Choroid plexus epithelial cell (primary cell): ENCODE data around the gene NOP58.

ENCODE experiments used
- DNase-seq: peaks from one replicate; pipeline ENCODE4 v3.0.0-alpha.2; 2010; ENCODE audit warnings: low read depth
- H3K4me3 ChIP-seq: 2 replicates; pipeline ENCODE4 v1.5.1; 2011; ENCODE audit warnings: low read depth, mild to moderate bottlenecking, control low read depth, low read length, moderate library complexity
- CTCF ChIP-seq: conservative IDR thresholded peaks from 2 replicates; pipeline ENCODE4 v1.5.1; 2011; ENCODE audit warnings: low read depth, mild to moderate bottlenecking, control low read depth, inconsistent platforms, low read length, moderate library complexity

The NOP58 gene

DNA sequence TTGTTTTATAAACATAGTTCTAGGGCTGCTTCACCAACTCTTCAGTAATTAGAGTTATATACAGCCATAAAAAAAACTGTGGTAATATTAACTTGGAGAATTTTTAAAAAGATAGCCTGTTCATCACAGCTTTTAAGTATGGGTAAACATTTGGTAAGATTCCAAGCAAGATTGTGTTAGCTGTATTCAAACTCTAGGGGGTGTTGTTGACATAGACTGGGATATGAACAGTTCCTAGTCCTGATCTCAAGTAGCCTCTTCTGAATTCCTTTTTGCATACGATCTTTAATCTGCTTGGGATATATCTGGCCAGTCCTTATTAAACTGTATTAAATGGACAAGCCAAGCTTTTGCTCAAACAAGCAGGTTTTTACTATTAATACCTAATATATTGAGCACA lies 13.4 kb downstream of the NOP58 start:
- DNase-seq: peak; percentile 92
- H3K4me3 ChIP-seq: no peak overlapping the region
- TF ChIP-seq CTCF: peak; percentile 70

DNA sequence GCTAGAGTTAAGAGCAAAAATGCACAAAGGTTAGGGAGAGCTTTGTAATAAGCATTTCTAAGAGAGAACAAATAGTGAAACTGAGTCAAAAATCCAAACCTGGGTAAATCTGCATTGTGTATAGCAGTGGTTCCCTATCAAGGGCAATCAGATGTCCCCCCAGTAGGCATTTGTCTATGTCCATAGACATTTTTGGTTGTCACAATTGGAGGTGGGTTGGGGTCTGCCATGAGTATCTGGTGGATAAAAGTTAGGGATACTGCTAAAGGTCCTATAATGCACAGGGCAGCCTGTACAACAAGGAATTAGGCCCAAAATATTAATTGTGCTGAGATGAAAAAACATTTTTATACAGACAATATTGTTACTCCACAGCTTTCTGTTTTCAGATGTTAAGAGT lies 21.0 kb downstream of the NOP58 start:
- no peak overlapping the region for H3K4me3 ChIP-seq
- TF ChIP-seq CTCF: no peak
- DNase-seq: no peak

- no peak for DNase-seq
- TF ChIP-seq CTCF: no peak
Measured at GRCh38 chr2:202289394-202290204, 24.0 kb downstream of the NOP58 start.

DNA sequence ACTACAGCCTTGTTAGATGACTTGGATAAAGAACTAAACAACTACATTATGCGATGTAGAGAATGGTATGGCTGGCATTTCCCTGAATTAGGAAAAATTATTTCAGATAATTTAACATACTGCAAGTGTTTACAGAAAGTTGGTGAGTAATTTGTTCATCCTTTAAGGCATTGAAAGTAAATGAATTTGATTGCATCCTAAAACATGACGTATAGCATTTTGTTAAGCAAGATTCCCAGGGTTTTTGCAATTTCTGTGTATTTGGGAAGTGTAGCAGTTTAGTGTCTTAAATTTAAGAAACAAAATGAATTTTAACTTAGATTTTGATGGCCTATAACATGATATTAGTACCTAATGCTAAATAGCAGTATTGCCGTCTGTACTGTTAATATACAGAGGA lies 24.8 kb downstream of the NOP58 start:
- DNase-seq: no peak
- no peak for TF ChIP-seq CTCF
- no peak overlapping the region for H3K4me3 ChIP-seq

More at GRCh38 chr2:202289394-202290204, 24.0 kb downstream of the NOP58 start:
- H3K4me3 ChIP-seq: no peak overlapping the region

- no peak overlapping the region for H3K4me3 ChIP-seq
- peak; percentile 55 for DNase-seq
- no peak for TF ChIP-seq CTCF
Measured at GRCh38 chr2:202290970-202291369, 25.4 kb downstream of the NOP58 start.

GRCh38 chr2:202299712-202300111 lies 34.1 kb downstream of the NOP58 start:
- H3K4me3 ChIP-seq: no peak overlapping the region
- no peak for DNase-seq
- TF ChIP-seq CTCF: no peak

GRCh38 chr2:202306034-202306433 lies 40.5 kb downstream of the NOP58 start:
- H3K4me3 ChIP-seq: no peak overlapping the region
- no peak for DNase-seq
- TF ChIP-seq CTCF: no peak
